ENCODE data around the gene ILDR2.

GRCh38 chr1:166875302-166875733 is 100.0 kb downstream of the ILDR2 start:
- TF ChIP-seq CTCF (IDR thresholded peaks at IDR 0.05): no peak
- TF ChIP-seq POLR2AphosphoS5 (IDR thresholded peaks at IDR 0.05): no peak
- no peak for TF ChIP-seq POLR2A (IDR thresholded peaks at IDR 0.05)
- no peak for TF ChIP-seq EP300 (IDR thresholded peaks at IDR 0.05)

All from gastroesophageal sphincter (tissue), 3 donors.